MCF 10A (cell line): ENCODE results near the gene SUPT7L. TPM values are rescaled to one million over a fixed set of nuclear protein-coding genes. Genes with fewer than 3 reads are reported as not detected.
"Not testable (repeated sequence)": the region's sequence is repeated elsewhere in the genome, so short reads cannot be mapped to it uniquely, and the experiment has no call there.

Experiments used
- BruUV-seq: library from RNA; stranded (reverse); fragments of 400-500 nt; replicated peaks from 2 replicates; lab custom pipeline; 2021; lab: Mats Ljungman, UMichigan
- CTCF ChIA-PET: fragments of 300-600 bp; sonication (Branson Sonifier 250); formaldehyde crosslinking; extraction: SDS; loops from one replicate; lab custom pipeline; 2021; ENCODE audit warnings: antibody characterized with exemption, inconsistent platforms; lab: Yijun Ruan, JAX
- POLR2A ChIA-PET: fragments of 300-600, 350-650 bp; sonication (Branson Sonifier 250); formaldehyde crosslinking; extraction: SDS; loops from one replicate; lab custom pipeline; 2020; ENCODE audit warnings: antibody characterized with exemption, inconsistent platforms; lab: Yijun Ruan, JAX
- DNase-seq: peaks from one replicate; pipeline ENCODE4 v3.0.0-alpha.2; 2018; ENCODE audit not compliant: unreplicated experiment
- H3K27ac Mint-ChIP-seq: one replicate; pipeline ENCODE4 v1.8.0; 2022; ENCODE audit warnings: mild to moderate bottlenecking, low read depth, mixed read lengths; ENCODE audit not compliant: unreplicated experiment
- H3K27me3 Mint-ChIP-seq: one replicate; pipeline ENCODE4 v1.8.0; 2022; ENCODE audit warnings: mixed read lengths; ENCODE audit not compliant: insufficient read depth, unreplicated experiment
- H3K36me3 Mint-ChIP-seq: one replicate; pipeline ENCODE4 v1.8.0; 2022; ENCODE audit warnings: mild to moderate bottlenecking, moderate library complexity, mixed read lengths; ENCODE audit not compliant: insufficient read depth, unreplicated experiment
- H3K4me1 Mint-ChIP-seq: one replicate; pipeline ENCODE4 v1.8.0; 2022; ENCODE audit warnings: mixed read lengths; ENCODE audit not compliant: insufficient read depth, unreplicated experiment
- H3K4me3 Mint-ChIP-seq: one replicate; pipeline ENCODE4 v1.8.0; 2022; ENCODE audit warnings: mild to moderate bottlenecking, moderate library complexity, mixed read lengths; ENCODE audit not compliant: unreplicated experiment
- H3K9me3 Mint-ChIP-seq: one replicate; pipeline ENCODE4 v1.8.0; 2022; ENCODE audit warnings: mixed read lengths; ENCODE audit not compliant: unreplicated experiment
- CTCF ChIP-seq: fragments of 200-600 bp; IDR thresholded peaks from one replicate; pipeline ENCODE4 v1.8.0; 2022; ENCODE audit warnings: antibody characterized with exemption, mild to moderate bottlenecking; ENCODE audit not compliant: unreplicated experiment
- intact Hi-C: fragments of 100-400 bp; cut with micrococcal nuclease; formaldehyde crosslinking; loops from 2 replicates; pipeline ENCODE4 v1.14.1; 2022
- total RNA-seq: library from RNA; stranded (reverse); gene quantifications from 2 replicates; pipeline ENCODE4 v1.2.3, GENCODE V29; 2022

Gene SUPT7L
- total RNA-seq, 1 experiment from 2014 or later, result 36.4 TPM

- peaks cover 45% of the 10 kb centered on the region for H3K36me3 Mint-ChIP-seq
- DNase-seq, result peak; percentile 90
- H3K27ac Mint-ChIP-seq, result no peak within 1 kb of the TSS
- no peaks in the 10 kb centered on the region for H3K27me3 Mint-ChIP-seq
- no peaks in the 10 kb centered on the region for H3K9me3 Mint-ChIP-seq
- ChIA-PET POLR2A (interaction anchor here (0.6 to 4.0 kb wide), 27 partner anchors 8 to 1299 kb away, joined by 3 to 58 read pairs (median 5); partner anchors contain the start of genes EIF2B4, GTF3C2, MPV17 and NRBP1), CTCF (interaction anchor here (0.5 to 2.6 kb wide), 8 partner anchors 9 to 817 kb away, joined by 3 to 9 read pairs (median 3); no protein-coding TSS in a partner anchor)
- TSS peak; percentile 29 for BruUV-seq
- no peak for TF ChIP-seq CTCF
- no peak within 1 kb of the TSS for H3K4me3 Mint-ChIP-seq
- intact Hi-C loops, result loop anchor here (2.0 to 10.0 kb wide), 3 partner anchors 140 to 224 kb away; partner anchors contain the start of genes IFT172, NRBP1 and PPM1G
- H3K4me1 Mint-ChIP-seq, result peaks cover 17% of the 10 kb centered on the region
Observed at GRCh38 chr2:27628767-27629709, 34.4 kb downstream of the SUPT7L start, which contains the start of the genes CCDC121 and GPN1. TSS of gene CCDC121 (minus strand) at chr2:27629012. CDS start at chr2:27627799, 1,213 bp downstream. TSS of gene GPN1 (plus strand) at chr2:27629050. CDS start at chr2:27629059, 9 bp downstream.

GRCh38 chr2:27627963-27628766 is 35.2 kb downstream of the SUPT7L start:
- ChIA-PET CTCF (interaction anchor here (0.6 to 2.6 kb wide), 6 partner anchors 10 to 196 kb away, joined by 3 to 9 read pairs (median 4); no protein-coding TSS in a partner anchor), POLR2A (interaction anchor here (0.6 to 4.0 kb wide), 33 partner anchors 9 to 1298 kb away, joined by 3 to 58 read pairs (median 4); partner anchors contain the start of genes EIF2B4, GTF3C2, IFT172 and MPV17)
- peaks cover 44% of the 10 kb centered on the region for H3K36me3 Mint-ChIP-seq
- H3K27me3 Mint-ChIP-seq, result no peaks in the 10 kb centered on the region
- intact Hi-C loops, result loop anchor here (2.0 to 10.0 kb wide), 3 partner anchors 139 to 223 kb away; partner anchors contain the start of genes IFT172, NRBP1 and PPM1G
- no peak overlapping the region for H3K27ac Mint-ChIP-seq
- H3K9me3 Mint-ChIP-seq, result no peaks in the 10 kb centered on the region
- H3K4me3 Mint-ChIP-seq, result no peak overlapping the region
- no peak for TF ChIP-seq CTCF
- no TSS peak for BruUV-seq
- DNase-seq, result peak; percentile 86
- peaks cover 18% of the 10 kb centered on the region for H3K4me1 Mint-ChIP-seq

GRCh38 chr2:27626921-27627320 is 36.5 kb downstream of the SUPT7L start:
- peaks cover 40% of the 10 kb centered on the region for H3K36me3 Mint-ChIP-seq
- H3K27ac Mint-ChIP-seq, H3K9me3 Mint-ChIP-seq, H3K27me3 Mint-ChIP-seq, BruUV-seq, H3K4me3 Mint-ChIP-seq: not testable (repeated sequence)
- POLR2A ChIA-PET, result interaction anchor here (0.6 to 4.0 kb wide), 10 partner anchors 11 to 256 kb away, joined by 3 to 56 read pairs (median 5); partner anchors contain the start of genes EIF2B4, NRBP1, PPM1G and SLC4A1AP
- peak; percentile 2 for DNase-seq
- H3K4me1 Mint-ChIP-seq, result peaks cover 30% of the 10 kb centered on the region
- intact Hi-C loops, result loop anchor here (5.0 to 10.0 kb wide), 2 partner anchors 200 to 222 kb away; partner anchors contain the start of genes NRBP1 and PPM1G
- CTCF ChIA-PET, result interaction anchor here (0.6 to 2.6 kb wide), 2 partner anchors 12 to 56 kb away, joined by 3 to 9 read pairs; no protein-coding TSS in a partner anchor

GRCh38 chr2:27626323-27626722 is 37.1 kb downstream of the SUPT7L start:
- peaks cover 36% of the 10 kb centered on the region for H3K4me1 Mint-ChIP-seq
- not testable (repeated sequence) for H3K27me3 Mint-ChIP-seq, DNase-seq, H3K27ac Mint-ChIP-seq, H3K4me3 Mint-ChIP-seq, BruUV-seq, H3K9me3 Mint-ChIP-seq
- POLR2A ChIA-PET, result interaction anchor here (1.0 to 4.0 kb wide), 5 partner anchors 37 to 219 kb away, joined by 3 to 56 read pairs (median 3); partner anchors contain the start of genes NRBP1, PPM1G, SLC4A1AP and SUPT7L
- intact Hi-C loops, result loop anchor here (5.0 to 10.0 kb wide), 2 partner anchors 199 to 222 kb away; partner anchors contain the start of genes NRBP1 and PPM1G
- peaks cover 37% of the 10 kb centered on the region for H3K36me3 Mint-ChIP-seq
- CTCF ChIA-PET, result interaction anchor here (0.6 kb wide), 1 partner anchor 11 kb away, joined by 3 read pairs; no protein-coding TSS in a partner anchor
